Ascending aorta (tissue), 2 donors: ENCODE data around the gene WAPL. TPM values are rescaled to one million over a fixed set of nuclear protein-coding genes. Genes with fewer than 3 reads are reported as not detected.
A peak's percentile ranks its signal among the peaks of the same experiment; 100 is the strongest.
"Not testable (repeated sequence)": the region's sequence is repeated elsewhere in the genome, so short reads cannot be mapped to it uniquely, and the experiment has no call there.

Source experiments
- DNase-seq, 2 donors: peaks; one replicate each; pipeline ENCODE4 v3.0.0-alpha.2; 2019; ENCODE audit warnings: low spot score in 2 of 2
- H3K27ac ChIP-seq, 2 donors: fragments of 200-600 bp; sonication (generic); one replicate each; pipeline ENCODE4 v1.5.1; 2016 to 2017; ENCODE audit warnings: mild to moderate bottlenecking in 1 of 2
- H3K27me3 ChIP-seq: fragments of 200-600 bp; sonication (generic); one replicate; pipeline ENCODE4 v1.5.1; 2017
- H3K36me3 ChIP-seq, 2 donors: fragments of 200-600 bp; sonication (generic); one replicate each; pipeline ENCODE4 v1.5.1; 2016
- H3K4me1 ChIP-seq, 2 donors: fragments of 200-600 bp; sonication (generic); one replicate each; pipeline ENCODE4 v1.5.1; 2016 to 2017; ENCODE audit warnings: mild to moderate bottlenecking in 1 of 2
- H3K4me3 ChIP-seq, 2 donors: fragments of 200-600 bp; sonication (generic); one replicate each; pipeline ENCODE4 v1.5.1; 2016 to 2017; ENCODE audit warnings: mild to moderate bottlenecking in 1 of 2
- H3K9me3 ChIP-seq, 2 donors: fragments of 200-600 bp; sonication (generic); one replicate each; pipeline ENCODE4 v1.5.1; 2016
- intact Hi-C: fragments of 100-400 bp; cut with DNase I; formaldehyde crosslinking; loops from one replicate; pipeline ENCODE4 v1.15.1; 2023
- total RNA-seq: library from RNA; depleted of rRNA; stranded (reverse); fragments of >200 nt; gene quantifications from one replicate; pipeline ENCODE4 v1.1.0, GENCODE V29; 2016
- TF ChIP-seq, protein P1 (sequence below), 3 experiments: fragments of 200-600 bp in 2 of 3; fragments of 450-650 bp in 1 of 3; sonication (generic) in 2 of 3; IDR thresholded peaks; one replicate each; pipeline ENCODE4 v1.5.1; 2016 to 2019; ENCODE audit warnings: antibody characterized with exemption in 3 of 3, mild to moderate bottlenecking in 1 of 3, moderate library complexity in 1 of 3

The WAPL gene
- total RNA-seq, 1 donor from 2014 or later, result 14.7 TPM

- DNase-seq, result no peak
- intact Hi-C loops, result no loop called here
- Histone ChIP-seq H3K36me3 (no peaks in the 10 kb centered on the region), H3K9me3 (no peaks in the 10 kb centered on the region), H3K4me3 (no peak overlapping the region), H3K4me1 (no peaks in the 10 kb centered on the region), H3K27me3 (no peaks in the 10 kb centered on the region), H3K27ac (no peak overlapping the region)
- TF ChIP-seq, protein P1, sequence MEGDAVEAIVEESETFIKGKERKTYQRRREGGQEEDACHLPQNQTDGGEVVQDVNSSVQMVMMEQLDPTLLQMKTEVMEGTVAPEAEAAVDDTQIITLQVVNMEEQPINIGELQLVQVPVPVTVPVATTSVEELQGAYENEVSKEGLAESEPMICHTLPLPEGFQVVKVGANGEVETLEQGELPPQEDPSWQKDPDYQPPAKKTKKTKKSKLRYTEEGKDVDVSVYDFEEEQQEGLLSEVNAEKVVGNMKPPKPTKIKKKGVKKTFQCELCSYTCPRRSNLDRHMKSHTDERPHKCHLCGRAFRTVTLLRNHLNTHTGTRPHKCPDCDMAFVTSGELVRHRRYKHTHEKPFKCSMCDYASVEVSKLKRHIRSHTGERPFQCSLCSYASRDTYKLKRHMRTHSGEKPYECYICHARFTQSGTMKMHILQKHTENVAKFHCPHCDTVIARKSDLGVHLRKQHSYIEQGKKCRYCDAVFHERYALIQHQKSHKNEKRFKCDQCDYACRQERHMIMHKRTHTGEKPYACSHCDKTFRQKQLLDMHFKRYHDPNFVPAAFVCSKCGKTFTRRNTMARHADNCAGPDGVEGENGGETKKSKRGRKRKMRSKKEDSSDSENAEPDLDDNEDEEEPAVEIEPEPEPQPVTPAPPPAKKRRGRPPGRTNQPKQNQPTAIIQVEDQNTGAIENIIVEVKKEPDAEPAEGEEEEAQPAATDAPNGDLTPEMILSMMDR (IDR thresholded peaks at IDR 0.05), result no peak
Measured at GRCh38 chr10:86538547-86538946, 17.0 kb upstream of the WAPL start.

GRCh38 chr10:86538040-86538439 is 16.4 kb upstream of the WAPL start:
- H3K9me3 ChIP-seq, intact Hi-C loops, H3K36me3 ChIP-seq: not testable (repeated sequence)

GRCh38 chr10:86536294-86536861 is 14.8 kb upstream of the WAPL start:
- intact Hi-C loops, result no loop called here
- Histone ChIP-seq H3K9me3 (no peaks in the 10 kb centered on the region), H3K27ac (no peak overlapping the region), H3K36me3 (no peaks in the 10 kb centered on the region), H3K27me3 (no peaks in the 10 kb centered on the region), H3K4me1 (no peaks in the 10 kb centered on the region), H3K4me3 (peak overlapping the region in 1 of 2 donors; percentile 56)
- TF ChIP-seq, protein P1 (IDR thresholded peaks at IDR 0.05), result no peak
- DNase-seq, result no peak

More at GRCh38 chr10:86538040-86538439, 16.4 kb upstream of the WAPL start:
- not testable (repeated sequence) for H3K4me1 ChIP-seq, H3K27me3 ChIP-seq, DNase-seq, H3K27ac ChIP-seq, H3K4me3 ChIP-seq

DNA sequence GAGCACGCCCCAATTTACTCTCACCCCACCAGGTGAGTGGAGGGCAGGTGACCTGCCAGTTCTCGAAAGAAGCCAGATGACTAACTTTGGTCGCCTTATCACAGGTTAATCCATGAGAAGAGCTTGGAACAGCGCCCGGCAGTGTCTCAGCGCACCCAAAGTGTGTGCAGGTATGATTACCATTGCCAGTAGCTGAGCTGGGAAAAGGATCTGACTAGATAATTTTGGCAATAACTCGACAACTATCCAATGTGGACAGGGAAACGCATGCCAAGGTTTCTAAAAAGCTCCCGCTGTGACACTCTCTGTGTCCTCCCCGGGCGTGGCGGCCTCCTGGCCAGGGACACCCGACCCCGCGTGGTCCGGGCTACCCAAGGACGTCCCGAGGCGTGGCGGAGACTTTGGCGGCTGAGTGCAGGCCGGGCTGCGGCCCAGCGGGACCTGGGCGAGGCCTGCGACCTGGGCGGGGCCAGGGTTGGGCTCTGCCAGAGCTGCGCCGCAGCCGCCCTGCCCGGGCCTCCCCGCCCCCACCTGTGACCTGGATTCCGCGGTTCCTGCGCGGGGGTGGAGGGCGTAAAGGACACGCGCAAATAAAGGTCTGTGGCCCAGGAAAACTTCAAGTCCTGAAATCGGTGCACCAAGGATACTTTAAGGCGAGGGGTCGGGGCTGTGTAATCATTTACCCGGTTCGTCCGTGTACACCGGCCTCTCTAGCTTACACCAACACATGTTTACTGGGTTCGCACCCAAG is 13.7 kb upstream of the WAPL start:
- no peaks in the 10 kb centered on the region for H3K36me3 ChIP-seq
- H3K4me1 ChIP-seq, result no peaks in the 10 kb centered on the region
- DNase-seq, result peak in 1 of 2 donors; percentile 77
- no peaks in the 10 kb centered on the region for H3K27me3 ChIP-seq
- TF ChIP-seq, protein P1 (IDR thresholded peaks at IDR 0.05), result no peak
- H3K9me3 ChIP-seq, result no peaks in the 10 kb centered on the region
- H3K27ac ChIP-seq, result no peak overlapping the region
- peak overlapping the region; percentile 46 to 56 for H3K4me3 ChIP-seq
- intact Hi-C loops, result no loop called here

DNA sequence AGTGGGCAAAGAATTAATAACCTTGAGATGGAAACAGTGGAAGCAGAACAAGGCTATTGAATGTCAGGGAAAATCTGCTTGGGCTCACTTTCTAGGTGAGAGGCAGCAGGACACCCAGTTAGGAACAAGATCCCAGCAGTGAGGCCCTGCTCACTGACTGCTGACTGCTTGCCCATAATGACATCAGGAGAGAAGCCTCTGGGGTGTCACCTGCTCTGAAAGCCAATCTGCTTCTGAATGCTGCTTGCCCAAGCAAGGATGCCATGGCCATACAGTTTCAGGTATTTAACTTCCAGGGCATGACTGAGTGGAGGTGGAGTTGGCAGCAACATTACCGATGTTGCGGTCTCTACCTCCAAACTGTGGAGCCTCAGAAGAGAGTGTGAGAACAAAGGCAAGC is 11.7 kb upstream of the WAPL start:
- intact Hi-C loops, result no loop called here
- H3K4me1 ChIP-seq, result no peaks in the 10 kb centered on the region
- no peak overlapping the region for H3K4me3 ChIP-seq
- H3K27me3 ChIP-seq, result no peaks in the 10 kb centered on the region
- DNase-seq, result no peak
- no peaks in the 10 kb centered on the region for H3K9me3 ChIP-seq
- H3K27ac ChIP-seq, result no peak overlapping the region
- TF ChIP-seq, protein P1 (IDR thresholded peaks at IDR 0.05), result no peak
- H3K36me3 ChIP-seq, result no peaks in the 10 kb centered on the region

- not testable (repeated sequence) for H3K9me3 ChIP-seq, H3K4me1 ChIP-seq, H3K27ac ChIP-seq, H3K36me3 ChIP-seq, DNase-seq, H3K4me3 ChIP-seq, H3K27me3 ChIP-seq
- intact Hi-C loops, result loop anchor here (10.0 kb wide), 1 partner anchor 426 kb away; the partner anchor contains the start of genes MMRN2 and SNCG
Measured at GRCh38 chr10:86528736-86529135, 7.1 kb upstream of the WAPL start.
